ENCODE data around the gene KLF15. TPM values are rescaled to one million over a fixed set of nuclear protein-coding genes. Genes with fewer than 3 reads are reported as not detected.

The KLF15 gene
- total and polyA plus RNA-seq, 2 of the 8 experiments (the other 6 are each of a cell fraction or from before 2014, with no cell fraction given), result 15.7 to 19.5 TPM

- TF ChIP-seq CHD7 (IDR thresholded peaks at IDR 0.05; ENCODE audit: insufficient replicate concordance, low read length), result no peak
Measured at GRCh38 chr3:126305427-126305826, 51.8 kb downstream of the KLF15 start (continued).

Measured in H1 (cell line).